ENCODE data around the gene STX5.
A peak's percentile ranks its signal among the peaks of the same experiment; 100 is the strongest.
"Not testable (repeated sequence)": the region's sequence is repeated elsewhere in the genome, so short reads cannot be mapped to it uniquely, and the experiment has no call there.

STX5 gene

GRCh38 chr11:62875698-62876478, 44.0 kb upstream of the STX5 start:
- no peak overlapping the region for H3K4me3 ChIP-seq (ENCODE audit: low read depth, low read length)
- TF ChIP-seq, protein P1, sequence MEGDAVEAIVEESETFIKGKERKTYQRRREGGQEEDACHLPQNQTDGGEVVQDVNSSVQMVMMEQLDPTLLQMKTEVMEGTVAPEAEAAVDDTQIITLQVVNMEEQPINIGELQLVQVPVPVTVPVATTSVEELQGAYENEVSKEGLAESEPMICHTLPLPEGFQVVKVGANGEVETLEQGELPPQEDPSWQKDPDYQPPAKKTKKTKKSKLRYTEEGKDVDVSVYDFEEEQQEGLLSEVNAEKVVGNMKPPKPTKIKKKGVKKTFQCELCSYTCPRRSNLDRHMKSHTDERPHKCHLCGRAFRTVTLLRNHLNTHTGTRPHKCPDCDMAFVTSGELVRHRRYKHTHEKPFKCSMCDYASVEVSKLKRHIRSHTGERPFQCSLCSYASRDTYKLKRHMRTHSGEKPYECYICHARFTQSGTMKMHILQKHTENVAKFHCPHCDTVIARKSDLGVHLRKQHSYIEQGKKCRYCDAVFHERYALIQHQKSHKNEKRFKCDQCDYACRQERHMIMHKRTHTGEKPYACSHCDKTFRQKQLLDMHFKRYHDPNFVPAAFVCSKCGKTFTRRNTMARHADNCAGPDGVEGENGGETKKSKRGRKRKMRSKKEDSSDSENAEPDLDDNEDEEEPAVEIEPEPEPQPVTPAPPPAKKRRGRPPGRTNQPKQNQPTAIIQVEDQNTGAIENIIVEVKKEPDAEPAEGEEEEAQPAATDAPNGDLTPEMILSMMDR (conservative IDR thresholded peaks at IDR 0.05; ENCODE audit: low read depth, low read length): peak; percentile 32
- DNase-seq (ENCODE audit: low read depth): peak; percentile 31

DNA sequence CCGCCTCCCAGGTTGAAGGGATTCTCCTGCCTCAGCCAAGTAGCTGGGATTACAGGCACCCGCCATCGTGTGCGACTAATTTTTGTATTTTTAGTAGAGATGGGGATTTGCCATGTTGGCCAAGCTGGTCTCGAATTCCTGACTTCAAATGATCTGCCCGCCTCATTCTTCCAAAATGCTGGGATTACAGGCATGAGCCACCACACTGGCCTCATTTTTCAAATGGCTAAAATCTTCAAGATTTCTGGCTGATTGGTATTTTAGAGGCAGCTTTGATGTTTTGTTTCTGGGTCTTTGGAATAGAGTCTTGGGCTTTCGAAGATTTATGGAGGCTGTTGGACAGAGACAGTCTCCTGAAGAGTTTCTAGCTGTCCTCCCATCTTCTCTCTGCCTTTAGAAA, 43.0 kb upstream of the STX5 start:
- DNase-seq (ENCODE audit: low read depth): no peak
- TF ChIP-seq, protein P1 (conservative IDR thresholded peaks at IDR 0.05; ENCODE audit: low read depth, low read length): no peak
- no peak overlapping the region for H3K4me3 ChIP-seq (ENCODE audit: low read depth, low read length)

DNA sequence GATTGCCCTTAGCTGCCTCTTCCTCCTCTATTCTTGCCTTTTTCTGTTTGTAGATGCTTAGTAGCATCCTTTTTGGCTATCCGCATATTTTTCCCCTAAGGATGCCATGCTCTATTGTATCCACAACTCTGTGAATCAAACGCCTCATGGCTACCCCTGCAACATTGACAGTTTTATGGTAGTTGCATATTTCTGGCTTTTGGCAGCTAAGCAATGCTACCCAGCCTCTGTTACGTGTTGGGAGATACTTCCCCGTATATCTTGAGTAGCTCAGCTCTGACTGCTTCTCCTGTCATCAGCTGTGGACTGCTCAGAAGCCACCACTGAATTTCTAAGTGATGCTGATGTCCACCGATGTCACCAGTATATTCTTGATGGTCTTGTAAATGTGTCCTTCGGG, 33.8 kb upstream of the STX5 start:
- H3K4me3 ChIP-seq (ENCODE audit: low read depth, low read length): no peak overlapping the region
- no peak for DNase-seq (ENCODE audit: low read depth)
- TF ChIP-seq, protein P1 (conservative IDR thresholded peaks at IDR 0.05; ENCODE audit: low read depth, low read length): no peak

- H3K4me3 ChIP-seq (ENCODE audit: low read depth, low read length): no peak overlapping the region
- DNase-seq (ENCODE audit: low read depth): no peak
- TF ChIP-seq, protein P1 (conservative IDR thresholded peaks at IDR 0.05; ENCODE audit: low read depth, low read length): no peak
Measured at GRCh38 chr11:62863687-62864335, 32.0 kb upstream of the STX5 start.

GRCh38 chr11:62861564-62862192, 29.8 kb upstream of the STX5 start:
- not testable (repeated sequence) for H3K4me3 ChIP-seq (ENCODE audit: low read depth, low read length); DNase-seq (ENCODE audit: low read depth)

GRCh38 chr11:62860835-62861563, 29.1 kb upstream of the STX5 start:
- H3K4me3 ChIP-seq (ENCODE audit: low read depth, low read length): no peak overlapping the region
- DNase-seq (ENCODE audit: low read depth): no peak
- TF ChIP-seq, protein P1 (conservative IDR thresholded peaks at IDR 0.05; ENCODE audit: low read depth, low read length): no peak

GRCh38 chr11:62859281-62859703, 27.4 kb upstream of the STX5 start:
- H3K4me3 ChIP-seq (ENCODE audit: low read depth, low read length): not testable (repeated sequence)

More at GRCh38 chr11:62859281-62859703, 27.4 kb upstream of the STX5 start:
- not testable (repeated sequence) for DNase-seq (ENCODE audit: low read depth)
